ENCODE data around the gene CPA5.

CPA5 gene

DNA sequence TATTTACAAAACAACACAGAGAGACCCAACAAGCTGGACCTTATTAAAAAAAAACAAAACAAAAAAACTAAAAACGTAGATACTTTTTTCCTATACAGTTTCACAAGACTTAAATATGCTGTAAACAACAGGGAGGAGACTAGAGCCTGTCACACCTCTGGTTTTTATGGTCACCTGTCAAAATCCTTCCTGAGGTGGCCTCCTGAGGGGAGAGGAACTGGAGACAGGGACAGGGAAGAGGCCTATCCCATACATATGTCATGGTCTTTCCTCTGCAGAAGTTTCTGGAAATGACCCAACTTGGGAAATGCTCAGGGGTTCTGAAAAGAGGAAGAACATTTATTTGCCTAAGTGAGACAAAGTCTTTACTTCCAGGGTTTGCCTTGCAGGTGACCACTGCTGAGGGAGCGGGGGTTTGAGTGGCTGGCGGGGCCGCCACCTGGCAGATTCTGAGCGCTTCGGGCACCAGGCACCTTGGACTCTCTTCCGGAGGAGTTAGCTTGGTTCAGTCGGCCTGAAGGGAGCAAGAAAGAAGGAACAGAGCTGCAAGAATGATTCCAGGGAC lies 54.0 kb downstream of the CPA5 start:
- no peak for DNase-seq

DNA sequence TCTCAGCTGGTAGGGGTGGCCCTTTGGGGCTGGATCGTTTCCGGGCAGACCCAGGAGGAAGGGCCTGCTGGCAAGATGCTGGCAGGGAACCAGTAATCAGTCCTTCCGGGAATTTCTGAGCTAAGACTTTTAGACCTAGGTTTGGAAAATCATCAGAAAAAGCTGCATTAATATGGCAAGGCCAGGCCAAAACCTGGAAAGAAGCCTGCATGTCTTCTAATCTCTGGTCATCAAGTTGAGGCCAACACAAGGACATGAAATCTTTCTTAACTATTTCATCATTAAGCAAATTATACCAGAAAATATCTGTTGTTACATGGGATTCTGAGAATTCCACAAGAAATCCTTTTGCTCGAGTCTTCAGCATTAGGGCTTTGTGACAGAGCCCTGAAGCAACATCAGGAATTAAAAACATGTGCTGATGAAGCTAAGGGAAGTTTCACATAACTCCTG lies 55.5 kb downstream of the CPA5 start:
- no peak for DNase-seq

DNA sequence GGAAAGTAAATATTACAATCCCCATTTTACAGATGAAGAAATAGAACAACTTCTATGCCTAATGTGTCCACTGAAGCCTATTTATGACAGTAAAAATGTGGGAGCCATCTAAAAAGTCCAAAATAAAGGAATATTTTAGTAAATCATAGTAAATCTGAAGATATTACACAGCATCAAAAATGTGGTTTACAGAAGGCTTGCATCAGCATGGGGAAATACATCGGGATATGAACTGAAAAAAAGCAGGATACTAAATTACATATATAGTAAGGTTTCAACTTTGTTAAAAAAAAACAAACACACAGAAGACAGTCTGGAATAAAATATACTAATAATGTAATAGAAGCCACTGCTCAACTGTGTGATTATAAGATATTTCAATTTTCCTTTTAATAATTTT lies 56.5 kb downstream of the CPA5 start:
- no peak for DNase-seq

DNA sequence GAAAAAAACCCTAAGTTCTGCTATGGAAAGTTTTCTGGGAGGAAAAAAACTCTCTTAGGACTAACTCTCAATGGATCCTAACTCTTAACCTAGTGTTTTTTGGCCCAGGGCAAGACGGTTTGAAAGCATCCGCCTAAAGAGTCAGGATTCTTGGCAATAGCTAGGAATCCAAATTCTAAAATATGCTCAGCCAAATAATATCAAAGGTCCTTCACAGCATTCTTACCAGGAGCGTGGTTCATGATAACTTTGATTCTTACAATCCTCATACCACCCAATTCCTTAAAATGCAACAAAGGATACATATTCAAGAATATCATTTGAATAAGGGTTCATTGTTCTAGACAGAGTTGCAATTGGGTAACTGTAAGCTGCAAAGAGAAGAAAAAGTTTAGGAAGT lies 57.0 kb downstream of the CPA5 start:
- no peak for DNase-seq

DNA sequence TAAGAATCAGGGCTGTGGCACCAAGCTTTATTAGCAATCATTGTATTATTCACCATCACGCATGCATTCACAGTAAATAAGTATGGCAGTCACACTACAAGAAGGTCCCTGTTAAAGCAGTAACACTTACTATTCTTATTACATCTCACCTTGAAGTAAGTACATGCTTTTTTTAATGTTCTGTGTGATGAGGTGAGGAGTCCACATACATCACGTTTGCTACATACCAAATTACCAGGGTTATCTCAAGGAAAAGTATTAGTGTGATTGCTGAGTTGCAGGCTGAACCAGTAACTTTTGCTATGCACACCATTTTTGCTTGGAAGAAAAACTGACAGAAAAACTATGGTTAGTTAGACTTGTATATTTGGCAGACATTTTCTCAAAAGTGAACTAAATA lies 60.4 kb downstream of the CPA5 start:
- DNase-seq, result no peak

DNA sequence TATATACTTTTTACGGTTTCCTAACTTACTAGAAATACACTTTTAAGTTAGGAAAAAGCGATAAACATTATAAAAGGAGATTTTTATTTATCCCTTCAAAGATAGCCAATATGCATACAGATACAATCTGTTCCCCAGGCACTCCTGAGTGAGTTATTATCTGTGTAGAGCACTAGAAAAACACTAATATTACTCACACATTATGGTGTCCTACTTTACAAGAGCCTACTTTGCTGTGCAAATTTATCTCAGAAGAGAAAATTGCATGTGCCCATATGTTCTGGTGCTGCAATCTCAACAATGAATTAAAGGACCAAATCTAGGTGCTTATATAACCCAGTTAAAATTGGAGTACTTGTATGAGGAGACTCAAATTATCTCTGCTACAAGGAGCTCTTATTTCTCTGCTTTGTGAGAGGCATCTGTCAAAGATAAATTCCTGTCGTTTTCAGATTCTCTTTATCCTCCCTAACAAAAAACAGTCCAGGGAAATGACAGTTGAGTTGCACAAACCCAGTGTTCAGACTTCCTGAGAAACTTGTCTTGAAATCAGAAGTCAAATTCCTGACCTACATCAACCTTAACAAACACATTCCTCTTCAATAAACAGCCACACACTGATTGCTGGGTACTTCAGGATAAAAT lies 64.6 kb downstream of the CPA5 start:
- DNase-seq, result no peak

- no peak for DNase-seq
Observed at GRCh38 chr7:130409712-130410072, 65.1 kb downstream of the CPA5 start.

- no peak for DNase-seq
Observed at GRCh38 chr7:130410868-130411541, 66.4 kb downstream of the CPA5 start.

DNA sequence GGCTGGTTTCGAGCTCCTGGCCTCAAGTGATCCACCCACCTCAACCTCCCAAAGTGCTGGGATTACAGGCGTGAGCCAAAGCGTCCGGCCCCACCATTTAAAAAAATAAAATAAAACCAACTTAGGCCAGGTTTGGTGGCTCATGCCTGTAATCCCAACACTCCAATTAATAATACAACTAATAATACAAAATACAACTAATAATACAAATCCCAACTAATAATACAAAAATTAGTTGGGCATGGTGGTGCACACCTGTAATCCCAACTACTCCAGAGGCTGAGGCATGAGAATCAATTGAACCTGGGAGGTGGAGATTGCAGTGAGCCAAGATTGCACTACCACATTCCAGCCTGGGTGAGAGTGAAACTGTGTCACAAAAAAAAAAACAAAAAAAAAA lies 68.6 kb downstream of the CPA5 start:
- DNase-seq, result no peak

GRCh38 chr7:130415006-130415405 lies 70.4 kb downstream of the CPA5 start:
- DNase-seq, result no peak

- no peak for DNase-seq
Observed at GRCh38 chr7:130417213-130417612, 72.6 kb downstream of the CPA5 start.

GRCh38 chr7:130418306-130418705 lies 73.7 kb downstream of the CPA5 start:
- DNase-seq, result no peak
